H9 (cell line): ENCODE data around the gene PRKAR1A. TPM values are rescaled to one million over a fixed set of nuclear protein-coding genes. Genes with fewer than 3 reads are reported as not detected.

Experiments
- DNase-seq: peaks from one replicate; pipeline ENCODE4 v3.0.0-alpha.2; 2017
- H2AFZ ChIP-seq: one replicate; pipeline ENCODE4 v1.6.1; 2013; ENCODE audit warnings: mild to moderate bottlenecking, low read length, control low read depth, moderate library complexity
- H2AK5ac ChIP-seq: 2 replicates; pipeline ENCODE4 v1.6.1; 2013; ENCODE audit warnings: low read length, control low read depth, mixed read lengths; ENCODE audit not compliant: insufficient read length
- H2BK120ac ChIP-seq: one replicate; pipeline ENCODE4 v1.6.1; 2013; ENCODE audit warnings: low read depth, mild to moderate bottlenecking, low read length, control low read depth, inconsistent platforms; ENCODE audit not compliant: poor library complexity, severe bottlenecking
- H2BK12ac ChIP-seq: 2 replicates; pipeline ENCODE4 v1.6.1; 2013; ENCODE audit warnings: low read length, control low read depth, mixed read lengths, low read depth; ENCODE audit not compliant: insufficient read length
- H2BK15ac ChIP-seq: 2 replicates; pipeline ENCODE4 v1.6.1; 2013; ENCODE audit warnings: low read depth, low read length, control low read depth
- H2BK20ac ChIP-seq: one replicate; pipeline ENCODE4 v1.6.1; 2013; ENCODE audit warnings: low read depth, mild to moderate bottlenecking, low read length, control low read depth, inconsistent platforms; ENCODE audit not compliant: poor library complexity, severe bottlenecking
- H2BK5ac ChIP-seq: 2 replicates; pipeline ENCODE4 v1.6.1; 2013; ENCODE audit warnings: low read length, control low read depth, mixed read lengths; ENCODE audit not compliant: insufficient read length
- H3K14ac ChIP-seq: 2 replicates; pipeline ENCODE4 v1.6.1; 2013; ENCODE audit warnings: low read length, control low read depth; ENCODE audit not compliant: insufficient read depth
- H3K18ac ChIP-seq: 2 replicates; pipeline ENCODE4 v1.6.1; 2013; ENCODE audit warnings: low read depth, mild to moderate bottlenecking, mixed read lengths, low read length, control low read depth; ENCODE audit not compliant: insufficient read length
- H3K23ac ChIP-seq: 2 replicates; pipeline ENCODE4 v1.6.1; 2013; ENCODE audit warnings: low read length, control low read depth, mixed read lengths, low read depth; ENCODE audit not compliant: insufficient read length
- H3K23me2 ChIP-seq: 2 replicates; pipeline ENCODE4 v1.6.1; 2013; ENCODE audit warnings: low read depth, mild to moderate bottlenecking, mixed read lengths, low read length, control low read depth; ENCODE audit not compliant: insufficient read length, poor library complexity, severe bottlenecking
- H3K27ac ChIP-seq: 2 replicates; pipeline ENCODE4 v1.5.1; 2013; ENCODE audit warnings: low read length, control low read depth, mixed read lengths, low read depth; ENCODE audit not compliant: insufficient read length
- H3K27me3 ChIP-seq: 2 replicates; pipeline ENCODE4 v1.6.1; 2013; ENCODE audit warnings: low read length, control low read depth, inconsistent platforms; ENCODE audit not compliant: insufficient read depth
- H3K4ac ChIP-seq: 2 replicates; pipeline ENCODE4 v1.6.1; 2013; ENCODE audit warnings: low read depth, mild to moderate bottlenecking, control low read depth, inconsistent platforms, low read length, moderate library complexity
- H3K4me1 ChIP-seq: 2 replicates; pipeline ENCODE4 v1.6.1; 2013; ENCODE audit warnings: low read length, control low read depth, inconsistent platforms; ENCODE audit not compliant: insufficient read depth
- H3K4me2 ChIP-seq: 2 replicates; pipeline ENCODE4 v1.6.1; 2013; ENCODE audit warnings: low read length, control low read depth, mixed read lengths; ENCODE audit not compliant: insufficient read length, insufficient read depth
- H3K56ac ChIP-seq: 2 replicates; pipeline ENCODE4 v1.6.1; 2013; ENCODE audit warnings: low read depth, mild to moderate bottlenecking, mixed read lengths, low read length, control low read depth; ENCODE audit not compliant: insufficient read length
- H3K79me1 ChIP-seq: 2 replicates; pipeline ENCODE4 v1.6.1; 2013; ENCODE audit warnings: low read depth, mild to moderate bottlenecking, moderate library complexity, low read length, control low read depth, inconsistent platforms; ENCODE audit not compliant: insufficient read depth, poor library complexity, severe bottlenecking
- H3K79me2 ChIP-seq: 2 replicates; pipeline ENCODE4 v1.6.1; 2013; ENCODE audit warnings: low read length, control low read depth, inconsistent platforms; ENCODE audit not compliant: insufficient read depth
- H3K9ac ChIP-seq: 2 replicates; pipeline ENCODE4 v1.6.1; 2013; ENCODE audit warnings: low read length, control low read depth, mixed read lengths; ENCODE audit not compliant: insufficient read length; ENCODE audit errors: extremely low read depth
- H3K9me3 ChIP-seq: one replicate; pipeline ENCODE4 v1.6.1; 2013; ENCODE audit warnings: low read depth, low read length, inconsistent platforms; ENCODE audit not compliant: control insufficient read depth
- H3T11ph ChIP-seq: one replicate; pipeline ENCODE4 v1.6.1; 2013; ENCODE audit warnings: mild to moderate bottlenecking, low read length, control low read depth, inconsistent platforms
- H4K20me1 ChIP-seq: one replicate; pipeline ENCODE4 v1.6.1; 2013; ENCODE audit not compliant: control insufficient read depth, insufficient read length, insufficient read depth
- H4K5ac ChIP-seq: 2 replicates; pipeline ENCODE4 v1.6.1; 2013; ENCODE audit warnings: low read depth, mild to moderate bottlenecking, mixed read lengths, low read length, control low read depth; ENCODE audit not compliant: insufficient read length
- H4K8ac ChIP-seq: replicated peaks from 2 replicates; pipeline ENCODE4 v1.6.1; 2013; ENCODE audit warnings: low read length, control low read depth, mixed read lengths, low read depth; ENCODE audit not compliant: insufficient read length
- H4K91ac ChIP-seq: 2 replicates; pipeline ENCODE4 v1.6.1; 2013; ENCODE audit warnings: low read depth, mild to moderate bottlenecking, moderate library complexity, mixed read lengths, low read length, control low read depth; ENCODE audit not compliant: insufficient read length
- H3K27ac Mint-ChIP-seq, 3 experiments: 2 replicates in 2 of 3; 3 replicates in 1 of 3; pipeline ENCODE4 v1.8.0; 2020 to 2021; ENCODE audit warnings: mixed read lengths in 3 of 3, mild to moderate bottlenecking in 1 of 3, moderate library complexity in 1 of 3
- H3K27me3 Mint-ChIP-seq: 2 replicates; pipeline ENCODE4 v1.8.0; 2021; ENCODE audit warnings: low read depth, mild to moderate bottlenecking, moderate library complexity, mixed read lengths
- H3K36me3 Mint-ChIP-seq, 3 experiments: 2 replicates in 2 of 3; 3 replicates in 1 of 3; pipeline ENCODE4 v1.8.0; 2020 to 2021; ENCODE audit warnings: low read depth in 3 of 3, mixed read lengths in 3 of 3; ENCODE audit not compliant: insufficient read depth in 1 of 3
- H3K4me1 Mint-ChIP-seq, 2 experiments: 2 replicates each; pipeline ENCODE4 v1.8.0; 2020; ENCODE audit warnings: mixed read lengths in 2 of 2
- H3K4me3 Mint-ChIP-seq, 2 experiments: 2 replicates in 1 of 2; 3 replicates in 1 of 2; pipeline ENCODE4 v1.8.0; 2020 to 2021; ENCODE audit warnings: mild to moderate bottlenecking in 2 of 2, mixed read lengths in 2 of 2, moderate library complexity in 1 of 2
- H3K9me3 Mint-ChIP-seq, 2 experiments: 2 replicates in 1 of 2; 3 replicates in 1 of 2; pipeline ENCODE4 v1.8.0; 2020; ENCODE audit warnings: mild to moderate bottlenecking in 2 of 2, mixed read lengths in 2 of 2, moderate library complexity in 1 of 2
- CTCF ChIP-seq: fragments of 200-600 bp; sonication (generic); conservative IDR thresholded peaks from 3 replicates; pipeline ENCODE4 v1.8.0; 2021; ENCODE audit warnings: antibody characterized with exemption, mild to moderate bottlenecking
- total RNA-seq: library from RNA; stranded (reverse); gene quantifications from 2 replicates; pipeline ENCODE4 v1.2.1, GENCODE V29; 2021

The PRKAR1A gene
- total RNA-seq, 1 experiment from 2014 or later = 171 TPM

GRCh38 chr17:68569346-68569745, 57.1 kb downstream of the PRKAR1A start:
- no peak overlapping the region for H2BK120ac ChIP-seq
- H2BK5ac ChIP-seq = no peak overlapping the region
- no peak overlapping the region for H4K8ac ChIP-seq
- H3K4me3 Mint-ChIP-seq = no peak overlapping the region
- no peak overlapping the region for H2AK5ac ChIP-seq
- no peak overlapping the region for H3K4ac ChIP-seq
- H3K4me2 ChIP-seq = no peak overlapping the region
- no peaks in the 10 kb centered on the region for H3K9me3 Mint-ChIP-seq
- H3K27ac ChIP-seq = no peak overlapping the region
- H3K56ac ChIP-seq = no peak overlapping the region
- no peak overlapping the region for H3K9ac ChIP-seq
- H3K23ac ChIP-seq = no peak overlapping the region
- no peaks in the 10 kb centered on the region for H3K9me3 ChIP-seq
- H3K27me3 Mint-ChIP-seq = peaks cover 2% of the 10 kb centered on the region; the same call in 1 of the 2 replicates
- H3K79me1 ChIP-seq = no peaks in the 10 kb centered on the region
- H3K4me1 Mint-ChIP-seq = no peaks in the 10 kb centered on the region
- no peak overlapping the region for H3T11ph ChIP-seq
- no peak overlapping the region for H3K14ac ChIP-seq
- no peak overlapping the region for H2BK20ac ChIP-seq
- no peaks in the 10 kb centered on the region for H4K20me1 ChIP-seq
- no peaks in the 10 kb centered on the region for H3K23me2 ChIP-seq
- H4K91ac ChIP-seq = no peak overlapping the region
- no peak overlapping the region for H4K5ac ChIP-seq
- no peak overlapping the region for H3K27ac Mint-ChIP-seq
- no peak overlapping the region for H2AFZ ChIP-seq
- DNase-seq = no peak
- H2BK12ac ChIP-seq = no peak overlapping the region
- TF ChIP-seq CTCF = no peak
- no peak overlapping the region for H2BK15ac ChIP-seq
- H3K4me1 ChIP-seq = no peaks in the 10 kb centered on the region
- peaks cover 0 to 6% (median 0%) of the 10 kb centered on the region in 3 experiments; a peak in 3 of 7 replicates for H3K36me3 Mint-ChIP-seq
- no peak overlapping the region for H3K18ac ChIP-seq
- no peaks in the 10 kb centered on the region for H3K27me3 ChIP-seq
- H3K79me2 ChIP-seq = no peaks in the 10 kb centered on the region
